C1 segment of cervical spinal cord (tissue), 14 donors: ENCODE results near the gene RAD50.
"Not testable (repeated sequence)": the region's sequence is repeated elsewhere in the genome, so short reads cannot be mapped to it uniquely, and the experiment has no call there.

Source experiments
- DNase-seq, 14 donors: peaks; one replicate each; lab custom pipeline; 2025; lab: John Stamatoyannopoulos, UW

Gene RAD50

DNA sequence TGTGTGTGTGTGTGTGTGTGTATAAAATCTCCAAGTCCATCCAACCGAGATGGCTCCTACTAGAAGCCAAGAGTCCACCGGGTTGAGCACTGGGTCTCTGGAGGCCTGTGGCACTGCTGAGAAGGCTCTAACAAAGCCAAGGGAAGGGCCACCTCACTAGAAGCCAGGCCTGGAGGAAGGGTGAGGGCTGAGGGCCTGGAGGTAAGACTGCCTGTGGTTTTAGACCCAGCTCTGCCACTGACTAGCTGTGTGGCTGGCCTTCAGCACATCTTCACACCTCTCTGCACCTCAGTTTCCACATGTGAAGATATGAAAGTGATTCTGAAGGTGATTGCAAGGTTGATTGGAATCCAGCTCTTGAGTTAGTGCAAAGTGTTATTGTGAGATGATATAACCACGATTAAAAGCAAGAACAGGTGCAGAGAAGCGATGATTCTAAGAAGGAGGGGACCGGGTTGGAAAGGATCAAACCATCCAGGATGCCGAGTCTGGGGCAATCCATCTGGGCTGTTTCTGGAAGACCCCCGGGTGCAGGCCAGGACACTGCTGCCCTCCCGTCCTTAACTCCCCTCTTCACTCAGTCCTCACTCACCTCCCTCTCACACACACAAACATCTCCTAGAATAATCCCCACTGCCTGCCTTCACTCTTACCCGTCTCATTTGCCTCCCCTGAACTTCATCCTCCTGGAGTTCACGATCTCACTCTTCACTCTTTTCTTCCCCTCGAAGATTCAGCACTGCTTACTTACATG is 119.3 kb downstream of the RAD50 start:
- DNase-seq = no peak

GRCh38 chr5:132677191-132677590 is 120.4 kb downstream of the RAD50 start:
- peak in 1 of 14 donors; percentile 23 for DNase-seq

DNA sequence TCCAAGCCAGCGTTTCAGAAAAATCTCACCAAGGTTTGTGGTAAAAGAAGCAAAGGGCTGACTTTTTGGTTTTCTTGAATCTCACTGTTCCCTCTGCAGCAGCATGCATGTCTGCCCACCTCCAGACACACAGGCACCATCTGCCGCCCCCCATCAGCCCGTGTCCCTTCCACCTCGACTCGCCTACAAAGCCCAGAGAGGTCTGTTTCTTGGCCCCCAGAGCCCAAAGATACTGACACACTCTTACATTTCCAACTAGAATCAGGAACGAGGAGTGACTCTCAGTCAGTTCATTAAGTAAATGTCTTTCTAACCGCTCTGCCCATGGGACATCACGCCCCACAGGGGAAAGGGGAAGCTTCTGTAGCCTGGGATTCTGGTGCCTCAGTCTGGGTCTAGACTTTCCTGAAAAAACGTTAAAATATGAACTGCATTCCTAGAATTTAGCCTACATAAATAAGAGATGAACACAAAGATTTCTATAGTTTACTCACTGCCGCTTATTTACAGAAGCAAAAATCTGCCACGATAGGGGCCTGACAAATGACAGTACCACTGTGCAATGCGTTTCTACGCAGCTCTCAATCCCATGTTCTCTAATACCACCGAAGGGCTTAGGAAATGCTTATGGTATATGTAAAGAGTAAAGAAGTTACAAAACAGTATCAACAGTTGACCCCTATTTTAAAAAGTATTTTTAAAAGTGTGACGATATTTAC is 121.1 kb downstream of the RAD50 start:
- DNase-seq = no peak

DNA sequence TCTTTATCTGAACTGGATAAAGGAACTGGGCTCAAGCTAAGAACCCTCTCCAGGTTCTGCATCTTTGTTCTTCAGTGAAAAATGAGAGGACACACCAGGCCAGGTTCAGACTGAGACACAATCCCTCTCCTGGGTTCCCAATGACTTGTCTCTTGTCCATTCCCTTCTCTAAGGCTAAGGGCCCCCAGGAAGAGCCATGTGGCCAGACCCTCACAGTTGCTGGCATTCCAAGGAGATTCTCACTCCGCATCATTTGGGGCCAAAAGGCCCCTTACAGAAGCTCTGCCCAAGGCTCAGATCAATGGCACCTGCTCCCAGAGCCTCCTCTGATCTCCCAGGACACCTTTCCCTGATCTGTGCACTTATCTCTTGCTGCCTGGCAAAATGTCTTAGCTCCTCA is 122.0 kb downstream of the RAD50 start:
- DNase-seq = no peak

GRCh38 chr5:132679166-132679565 is 122.4 kb downstream of the RAD50 start:
- no peak for DNase-seq

GRCh38 chr5:132679717-132680380 is 123.1 kb downstream of the RAD50 start:
- DNase-seq = no peak

DNA sequence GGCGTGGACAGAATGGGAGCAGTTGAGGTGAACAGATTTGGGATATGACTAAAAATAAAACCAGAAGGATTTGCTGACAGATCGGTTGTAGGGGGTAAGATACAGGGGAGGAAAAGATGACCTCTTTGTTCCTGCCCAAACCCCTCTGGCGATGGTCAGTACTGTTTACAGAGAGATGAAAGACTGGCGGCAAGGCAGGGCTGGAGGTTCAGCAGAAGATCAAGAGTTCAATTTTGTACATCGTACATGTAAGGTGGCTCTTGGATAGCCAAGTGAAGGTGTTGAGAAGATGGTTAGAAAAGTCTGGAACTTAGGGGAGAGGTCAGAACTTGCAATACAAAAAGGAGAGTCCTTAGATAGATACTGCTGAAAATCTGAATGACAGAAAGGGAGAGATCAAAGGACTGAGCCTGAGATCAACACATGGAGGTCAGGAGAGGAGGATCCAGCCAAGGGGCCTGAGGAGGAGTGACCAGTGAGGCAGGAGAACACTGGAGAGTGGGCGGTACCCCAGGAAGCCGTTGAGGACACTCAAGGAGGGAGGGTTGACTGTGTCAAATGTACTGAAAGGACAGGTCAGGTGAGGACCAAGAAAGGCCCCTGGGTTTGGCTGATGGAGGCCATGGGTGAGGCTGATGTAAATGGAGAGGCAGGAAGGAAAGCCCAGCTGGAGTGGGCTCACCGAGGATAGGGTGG is 124.2 kb downstream of the RAD50 start:
- DNase-seq = no peak

GRCh38 chr5:132681476-132681831 is 124.7 kb downstream of the RAD50 start:
- DNase-seq = no peak

DNA sequence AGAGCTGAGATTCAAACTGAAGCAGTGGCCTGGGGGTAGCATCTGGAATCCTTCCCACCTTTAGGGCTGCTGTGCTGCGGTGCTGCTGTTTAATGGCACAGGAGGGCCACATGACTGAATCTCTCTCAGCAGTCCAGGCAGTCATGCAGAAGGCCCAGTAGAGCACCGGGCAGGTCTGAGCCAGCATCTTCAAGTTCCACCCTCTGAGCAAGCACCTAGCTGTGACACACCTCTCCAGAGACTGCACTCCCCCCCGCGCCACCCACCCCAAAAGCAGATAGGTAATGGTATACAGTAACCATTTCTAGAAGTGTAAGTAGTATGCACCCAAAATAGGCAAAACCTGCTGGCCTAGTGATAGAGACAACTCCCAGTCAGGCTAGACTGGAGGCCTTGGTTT is 125.2 kb downstream of the RAD50 start:
- DNase-seq = no peak

GRCh38 chr5:132684491-132684890 is 127.7 kb downstream of the RAD50 start:
- no peak for DNase-seq

GRCh38 chr5:132684922-132685720 is 128.3 kb downstream of the RAD50 start:
- no peak for DNase-seq

- DNase-seq = no peak
Observed at GRCh38 chr5:132686193-132686592, 129.4 kb downstream of the RAD50 start.

- no peak for DNase-seq
Observed at GRCh38 chr5:132687995-132688394, 131.2 kb downstream of the RAD50 start.

- no peak for DNase-seq
Observed at GRCh38 chr5:132688536-132689339, 132.0 kb downstream of the RAD50 start.

DNA sequence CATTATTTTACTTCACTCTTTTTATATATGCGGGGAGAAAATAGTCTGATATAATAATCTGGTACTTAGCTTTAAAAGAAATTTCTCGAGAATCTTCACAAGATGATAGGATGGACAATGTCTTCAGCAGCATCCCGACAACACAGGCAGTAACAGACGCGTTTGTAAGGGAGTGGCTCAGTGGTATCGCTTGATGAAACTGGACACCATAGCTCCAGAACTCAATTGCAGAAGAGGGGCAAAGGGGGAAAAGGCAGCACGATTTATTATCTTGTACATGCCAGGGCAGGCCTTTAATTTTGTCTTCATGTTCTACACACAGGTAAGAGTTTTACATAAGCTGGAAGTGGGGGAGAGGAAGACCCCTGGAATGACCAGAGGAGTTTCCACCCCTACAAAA is 132.7 kb downstream of the RAD50 start:
- no peak for DNase-seq

- DNase-seq = no peak
Observed at GRCh38 chr5:132690156-132690555, 133.4 kb downstream of the RAD50 start.

DNA sequence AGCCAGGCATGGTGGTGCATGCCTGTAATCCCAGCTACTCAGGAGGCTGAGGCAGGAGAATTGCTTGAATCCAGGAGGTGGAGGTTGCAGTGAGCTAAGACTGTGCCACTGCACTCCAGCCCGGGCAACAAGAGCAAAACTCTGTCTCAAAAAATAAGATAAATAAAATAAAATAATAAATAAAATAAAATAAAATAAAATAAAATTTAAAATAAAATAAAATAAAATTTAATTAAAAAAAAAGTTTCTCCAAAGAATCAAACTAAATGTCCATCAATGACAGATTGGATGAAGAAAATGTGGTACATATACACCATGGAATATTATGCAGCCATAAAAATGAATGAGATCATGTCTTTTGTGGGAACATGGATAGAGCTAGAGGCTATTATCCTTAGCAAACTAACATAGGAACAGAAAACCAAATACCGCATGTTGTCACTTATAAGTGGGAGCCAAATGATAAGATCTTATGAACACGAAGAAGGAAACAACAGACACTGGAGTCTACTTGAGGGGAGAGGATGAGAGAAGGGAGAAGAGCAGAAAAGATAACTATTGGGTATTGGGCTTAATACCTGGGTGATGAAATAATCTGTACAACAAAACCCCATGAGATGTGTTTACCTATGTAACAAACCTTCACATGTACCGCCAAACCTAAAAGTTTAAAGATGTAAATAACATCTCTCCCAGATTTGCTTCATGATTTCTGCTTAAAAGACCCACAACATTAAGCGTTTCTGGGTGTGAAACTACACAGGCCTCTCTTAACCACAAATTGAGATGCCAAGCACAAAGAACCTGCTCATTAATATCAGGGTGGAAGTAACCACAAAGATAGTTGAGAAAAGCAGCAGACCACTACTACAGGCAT is 135.2 kb downstream of the RAD50 start:
- not testable (repeated sequence) for DNase-seq

- no peak for DNase-seq
Observed at GRCh38 chr5:132692632-132692967, 135.8 kb downstream of the RAD50 start.
